ENCODE data around the gene STAT2.
"Not testable (repeated sequence)": the region's sequence is repeated elsewhere in the genome, so short reads cannot be mapped to it uniquely, and the experiment has no call there.

STAT2 gene

GRCh38 chr12:56361487-56362129 is 1.7 kb upstream of the STAT2 start:
- DNase-seq = no peak

GRCh38 chr12:56358836-56359532 is 923 bp downstream of the STAT2 start:
- peak; percentile 30 for DNase-seq

GRCh38 chr12:56351325-56351724 is 8.6 kb downstream of the STAT2 start:
- no peak for DNase-seq

- DNase-seq = no peak
These were observed 9.2 kb downstream of the STAT2 start for GRCh38 chr12:56350662-56351061.

- no peak for DNase-seq
These were observed 11.1 kb downstream of the STAT2 start for GRCh38 chr12:56348776-56349175.

- DNase-seq = not testable (repeated sequence)
These were observed 12.7 kb downstream of the STAT2 start for GRCh38 chr12:56347255-56347654.

GRCh38 chr12:56346675-56347074 is 13.2 kb downstream of the STAT2 start:
- DNase-seq = peak; percentile 17

GRCh38 chr12:56342290-56342689 is 17.6 kb downstream of the STAT2 start:
- not testable (repeated sequence) for DNase-seq

- no peak for DNase-seq
These were observed 18.3 kb downstream of the STAT2 start for GRCh38 chr12:56341616-56342015.

- no peak for DNase-seq
These were observed 20.8 kb downstream of the STAT2 start for GRCh38 chr12:56339158-56339422.

GRCh38 chr12:56338308-56339157 is 21.4 kb downstream of the STAT2 start, which contains the start of gene IL23A:
TSS of gene IL23A (plus strand) at chr12:56338884. CDS start at chr12:56339045, 161 bp downstream.
- peak; percentile 87 for DNase-seq

- no peak for DNase-seq
These were observed 22.1 kb downstream of the STAT2 start for GRCh38 chr12:56337753-56338251.

GRCh38 chr12:56336361-56337167 is 23.3 kb downstream of the STAT2 start:
- DNase-seq = no peak

GRCh38 chr12:56335527-56335926 is 24.4 kb downstream of the STAT2 start:
- DNase-seq = not testable (repeated sequence)

- no peak for DNase-seq
These were observed 25.5 kb downstream of the STAT2 start for GRCh38 chr12:56334490-56334793.

- peak; percentile 98 for DNase-seq
These were observed 26.0 kb downstream of the STAT2 start, which contains the start of gene PAN2 for GRCh38 chr12:56333679-56334489. TSS of gene PAN2 (minus strand) at chr12:56334000. CDS start at chr12:56333094, 906 bp downstream.

- no peak for DNase-seq
These were observed 26.7 kb downstream of the STAT2 start for GRCh38 chr12:56333197-56333678.

GRCh38 chr12:56332512-56333196 is 27.3 kb downstream of the STAT2 start:
- no peak for DNase-seq

- no peak for DNase-seq
These were observed 28.9 kb downstream of the STAT2 start for GRCh38 chr12:56330936-56331490.

- no peak for DNase-seq
These were observed 33.4 kb downstream of the STAT2 start for GRCh38 chr12:56326533-56326932.

- no peak for DNase-seq
These were observed 33.8 kb downstream of the STAT2 start for GRCh38 chr12:56326126-56326525.

Data from activated CD4-positive, alpha-beta T cell treated with anti-CD3 and anti-CD28 coated beads, Interleukin-2, Interleukin-6, amounts not matched to agents 100 ng/mL and 50 ng/mL, durations not matched to agents 16 hours and 8 hours (primary cell).